HepG2 (cell line): Measurements from ENCODE around the gene GRM4. TPM values are rescaled to one million over a fixed set of nuclear protein-coding genes. Genes with fewer than 3 reads are reported as not detected.

Experiments
- BORCS8-MEF2B ChIP-seq: sonication (generic); formaldehyde crosslinking; IDR thresholded peaks from 2 replicates; pipeline ENCODE4 v1.8.0; 2022; ENCODE audit warnings: mild to moderate bottlenecking, missing genetic modification reagents
- BRD4 ChIP-seq: sonication (generic); formaldehyde crosslinking; IDR thresholded peaks from 2 replicates; pipeline ENCODE4 v1.4.0; 2020; ENCODE audit warnings: missing genetic modification reagents
- ETV6 ChIP-seq: sonication (generic); formaldehyde crosslinking; conservative IDR thresholded peaks from 2 replicates; pipeline ENCODE4 v1.4.0; 2020; ENCODE audit warnings: missing genetic modification reagents
- EZH2 ChIP-seq: conservative IDR thresholded peaks from 2 replicates; pipeline ENCODE4 v1.6.1; 2012; ENCODE audit warnings: mild to moderate bottlenecking, low read depth, low read length, moderate library complexity
- HMGA1 ChIP-seq: sonication (generic); formaldehyde crosslinking; conservative IDR thresholded peaks from 2 replicates; pipeline ENCODE4 v1.4.0; 2020; ENCODE audit warnings: missing genetic modification reagents
- HOXA5 ChIP-seq: sonication (generic); formaldehyde crosslinking; IDR thresholded peaks from 2 replicates; pipeline ENCODE4 v1.4.0; 2020; ENCODE audit warnings: missing genetic modification reagents
- ISL2 ChIP-seq: sonication (generic); formaldehyde crosslinking; IDR thresholded peaks from 2 replicates; pipeline ENCODE4 v1.5.0; 2020; ENCODE audit warnings: missing genetic modification reagents
- ISX ChIP-seq: sonication (generic); formaldehyde crosslinking; conservative IDR thresholded peaks from 2 replicates; pipeline ENCODE4 v1.5.0; 2020; ENCODE audit warnings: missing genetic modification reagents
- MXD1 ChIP-seq: sonication (generic); formaldehyde crosslinking; IDR thresholded peaks from 2 replicates; pipeline ENCODE4 v1.4.0; 2020; ENCODE audit warnings: mild to moderate bottlenecking, missing genetic modification reagents
- PCBP1 ChIP-seq: fragments of 200-400 bp; formaldehyde crosslinking; IDR thresholded peaks from 2 replicates; pipeline ENCODE4 v1.6.1; 2017; ENCODE audit warnings: mild to moderate bottlenecking, low read depth, low read length, borderline replicate concordance
- POLR2AphosphoS5 ChIP-seq: IDR thresholded peaks from 2 replicates; pipeline ENCODE4 v1.6.1; 2012; ENCODE audit warnings: low read depth, low read length
- TGIF2 ChIP-seq: IDR thresholded peaks from 2 replicates; pipeline ENCODE4 v1.6.1; 2016; ENCODE audit warnings: control low read depth, missing compliant biosample characterization
- TMF1 ChIP-seq: sonication (generic); formaldehyde crosslinking; IDR thresholded peaks from 2 replicates; pipeline ENCODE4 v1.8.1; 2022; ENCODE audit warnings: low read depth, missing genetic modification reagents
- ZBTB20 ChIP-seq: sonication (generic); formaldehyde crosslinking; IDR thresholded peaks from 2 replicates; pipeline ENCODE4 v1.8.1; 2023; ENCODE audit warnings: missing genetic modification reagents, low read depth, mild to moderate bottlenecking, borderline replicate concordance
- ZNF138 ChIP-seq: sonication (generic); formaldehyde crosslinking; IDR thresholded peaks from 2 replicates; pipeline ENCODE4 v1.5.0; 2020; ENCODE audit warnings: mild to moderate bottlenecking, low read depth, missing genetic modification reagents
- ZNF274 ChIP-seq: sonication (generic); formaldehyde crosslinking; IDR thresholded peaks from 2 replicates; pipeline ENCODE4 v1.5.1; 2020; ENCODE audit warnings: mild to moderate bottlenecking, missing genetic modification reagents
- ZNF777 ChIP-seq: sonication (generic); formaldehyde crosslinking; IDR thresholded peaks from 2 replicates; pipeline ENCODE4 v1.4.0; 2020; ENCODE audit warnings: missing genetic modification reagents
- polyA plus RNA-seq, 8 experiments: library from polyadenylated mRNA; depleted of rRNA in 3 of 8; stranded (reverse) in 7 of 8; unstranded in 1 of 8; fragments of >200 nt; fragmentation: Illumina TruSeq in 4 of 8; extraction: Trizol in 4 of 8; gene quantifications; 2 replicates each; pipeline versions ENCODE4 v1.2.1 to v1.2.3, GENCODE V29; 2011 to 2016; ENCODE audit warnings: low read depth in 4 of 8, missing spikeins in 1 of 8, mixed read lengths in 1 of 8; ENCODE audit not compliant: insufficient read depth in 1 of 8
- total RNA-seq, 5 experiments: library from RNA; depleted of rRNA; stranded (reverse); fragments of >200 nt; fragmentation: Illumina TruSeq; extraction: Trizol; gene quantifications; 2 replicates each; pipeline ENCODE4 v1.2.3, GENCODE V29; 2016; ENCODE audit warnings: low read depth in 1 of 5
- TF ChIP-seq, protein P1 (sequence below): sonication (generic); formaldehyde crosslinking; IDR thresholded peaks from 2 replicates; pipeline ENCODE4 v1.4.0; 2020; ENCODE audit warnings: mild to moderate bottlenecking, missing genetic modification reagents, borderline replicate concordance
- TF ChIP-seq, protein P2 (sequence below): IDR thresholded peaks from 2 replicates; pipeline ENCODE4 v1.6.1; 2016; ENCODE audit warnings: mild to moderate bottlenecking
- TF ChIP-seq, protein P3 (sequence below): sonication (generic); formaldehyde crosslinking; IDR thresholded peaks from 2 replicates; pipeline ENCODE4 v1.4.0; 2020; ENCODE audit warnings: missing genetic modification reagents, borderline replicate concordance

The GRM4 gene
- total and polyA plus RNA-seq, 2 of the 13 experiments (the other 11 are each of a cell fraction or from before 2014, with no cell fraction given) = not detected

DNA sequence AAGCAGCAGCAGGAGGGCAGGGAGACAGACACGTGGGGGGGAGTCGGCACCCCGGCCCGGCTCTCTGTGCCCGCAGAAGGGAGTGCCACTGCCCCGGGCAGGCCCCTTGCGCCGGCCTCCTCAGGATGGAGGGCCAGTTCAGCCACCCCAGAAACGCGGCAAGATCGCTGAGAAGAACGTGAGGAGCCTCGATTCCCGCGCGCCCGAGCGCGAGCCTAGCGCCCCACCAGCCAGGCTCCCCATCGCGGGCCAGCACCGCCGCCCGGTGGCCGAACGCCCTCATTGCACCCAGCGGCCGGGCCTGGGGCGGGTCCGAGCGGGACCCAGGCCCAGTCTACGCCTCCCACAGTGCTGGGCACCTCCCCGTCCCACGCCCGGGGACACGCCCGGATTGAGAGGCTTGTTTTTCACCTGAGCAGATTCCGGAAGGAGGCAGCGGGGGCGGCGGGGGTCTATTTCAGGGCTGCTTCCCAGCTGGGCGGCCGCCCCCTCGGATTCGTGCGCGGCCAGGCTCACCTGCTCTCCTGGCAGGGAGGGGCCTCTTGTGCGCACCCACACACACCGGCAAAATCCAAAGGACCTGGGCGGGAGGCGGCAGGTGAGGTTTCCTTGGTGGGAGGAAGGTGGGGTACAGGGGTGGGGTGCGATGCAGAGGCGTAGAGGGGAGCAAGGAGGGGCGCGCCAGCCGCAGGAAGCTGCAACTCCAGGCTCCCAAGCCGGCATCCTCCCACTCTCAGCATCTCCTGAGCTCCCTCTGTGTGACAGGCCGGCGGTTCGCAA lies 9.0 kb upstream of the GRM4 start (continued):
- TF ChIP-seq, protein P1, sequence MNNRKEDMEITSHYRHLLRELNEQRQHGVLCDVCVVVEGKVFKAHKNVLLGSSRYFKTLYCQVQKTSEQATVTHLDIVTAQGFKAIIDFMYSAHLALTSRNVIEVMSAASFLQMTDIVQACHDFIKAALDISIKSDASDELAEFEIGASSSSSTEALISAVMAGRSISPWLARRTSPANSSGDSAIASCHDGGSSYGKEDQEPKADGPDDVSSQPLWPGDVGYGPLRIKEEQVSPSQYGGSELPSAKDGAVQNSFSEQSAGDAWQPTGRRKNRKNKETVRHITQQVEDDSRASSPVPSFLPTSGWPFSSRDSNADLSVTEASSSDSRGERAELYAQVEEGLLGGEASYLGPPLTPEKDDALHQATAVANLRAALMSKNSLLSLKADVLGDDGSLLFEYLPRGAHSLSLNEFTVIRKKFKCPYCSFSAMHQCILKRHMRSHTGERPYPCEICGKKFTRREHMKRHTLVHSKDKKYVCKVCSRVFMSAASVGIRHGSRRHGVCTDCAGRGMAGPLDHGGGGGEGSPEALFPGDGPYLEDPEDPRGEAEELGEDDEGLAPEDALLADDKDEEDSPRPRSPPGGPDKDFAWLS (CRISPR knock-in tag) = no peak
- TF ChIP-seq ETV6 (CRISPR knock-in tag) (peak; percentile 65; the same call in 1 of the 2 replicates), ZNF777 (CRISPR knock-in tag) (no peak), MXD1 (CRISPR knock-in tag) (0 out of 2 replicates have a peak, but pooled peaks have one; percentile 39), HMGA1 (CRISPR knock-in tag) (no peak), BORCS8-MEF2B (CRISPR knock-in tag) (peak; percentile 75; the same call in 1 of the 2 replicates), HOXA5 (CRISPR knock-in tag) (0 out of 2 replicates have a peak, but pooled peaks have one; percentile 30), ZBTB20 (CRISPR knock-in tag) (no peak), PCBP1 (no peak), TMF1 (CRISPR knock-in tag) (no peak; the same call in 1 of the 2 replicates), BRD4 (0 out of 2 replicates have a peak, but pooled peaks have one; percentile 71), ZNF138 (CRISPR knock-in tag) (no peak), ISL2 (CRISPR knock-in tag) (0 out of 2 replicates have a peak, but pooled peaks have one; percentile 38), ISX (CRISPR knock-in tag) (no peak), POLR2AphosphoS5 (no peak), ZNF274 (0 out of 2 replicates have a peak, but pooled peaks have one; percentile 23), EZH2 (0 out of 2 replicates have a peak, but pooled peaks have one; percentile 65), TGIF2 (CRISPR knock-in tag) (no peak)
- TF ChIP-seq, protein P2, sequence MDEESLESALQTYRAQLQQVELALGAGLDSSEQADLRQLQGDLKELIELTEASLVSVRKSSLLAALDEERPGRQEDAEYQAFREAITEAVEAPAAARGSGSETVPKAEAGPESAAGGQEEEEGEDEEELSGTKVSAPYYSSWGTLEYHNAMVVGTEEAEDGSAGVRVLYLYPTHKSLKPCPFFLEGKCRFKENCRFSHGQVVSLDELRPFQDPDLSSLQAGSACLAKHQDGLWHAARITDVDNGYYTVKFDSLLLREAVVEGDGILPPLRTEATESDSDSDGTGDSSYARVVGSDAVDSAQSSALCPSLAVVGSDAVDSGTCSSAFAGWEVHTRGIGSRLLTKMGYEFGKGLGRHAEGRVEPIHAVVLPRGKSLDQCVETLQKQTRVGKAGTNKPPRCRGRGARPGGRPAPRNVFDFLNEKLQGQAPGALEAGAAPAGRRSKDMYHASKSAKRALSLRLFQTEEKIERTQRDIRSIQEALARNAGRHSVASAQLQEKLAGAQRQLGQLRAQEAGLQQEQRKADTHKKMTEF (CRISPR knock-in tag) = 0 out of 2 replicates have a peak, but pooled peaks have one; percentile 37
- TF ChIP-seq, protein P3, sequence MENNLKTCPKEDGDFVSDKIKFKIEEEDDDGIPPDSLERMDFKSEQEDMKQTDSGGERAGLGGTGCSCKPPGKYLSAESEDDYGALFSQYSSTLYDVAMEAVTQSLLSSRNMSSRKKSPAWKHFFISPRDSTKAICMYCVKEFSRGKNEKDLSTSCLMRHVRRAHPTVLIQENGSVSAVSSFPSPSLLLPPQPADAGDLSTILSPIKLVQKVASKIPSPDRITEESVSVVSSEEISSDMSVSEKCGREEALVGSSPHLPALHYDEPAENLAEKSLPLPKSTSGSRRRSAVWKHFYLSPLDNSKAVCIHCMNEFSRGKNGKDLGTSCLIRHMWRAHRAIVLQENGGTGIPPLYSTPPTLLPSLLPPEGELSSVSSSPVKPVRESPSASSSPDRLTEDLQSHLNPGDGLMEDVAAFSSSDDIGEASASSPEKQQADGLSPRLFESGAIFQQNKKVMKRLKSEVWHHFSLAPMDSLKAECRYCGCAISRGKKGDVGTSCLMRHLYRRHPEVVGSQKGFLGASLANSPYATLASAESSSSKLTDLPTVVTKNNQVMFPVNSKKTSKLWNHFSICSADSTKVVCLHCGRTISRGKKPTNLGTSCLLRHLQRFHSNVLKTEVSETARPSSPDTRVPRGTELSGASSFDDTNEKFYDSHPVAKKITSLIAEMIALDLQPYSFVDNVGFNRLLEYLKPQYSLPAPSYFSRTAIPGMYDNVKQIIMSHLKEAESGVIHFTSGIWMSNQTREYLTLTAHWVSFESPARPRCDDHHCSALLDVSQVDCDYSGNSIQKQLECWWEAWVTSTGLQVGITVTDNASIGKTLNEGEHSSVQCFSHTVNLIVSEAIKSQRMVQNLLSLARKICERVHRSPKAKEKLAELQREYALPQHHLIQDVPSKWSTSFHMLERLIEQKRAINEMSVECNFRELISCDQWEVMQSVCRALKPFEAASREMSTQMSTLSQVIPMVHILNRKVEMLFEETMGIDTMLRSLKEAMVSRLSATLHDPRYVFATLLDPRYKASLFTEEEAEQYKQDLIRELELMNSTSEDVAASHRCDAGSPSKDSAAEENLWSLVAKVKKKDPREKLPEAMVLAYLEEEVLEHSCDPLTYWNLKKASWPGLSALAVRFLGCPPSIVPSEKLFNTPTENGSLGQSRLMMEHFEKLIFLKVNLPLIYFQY (CRISPR knock-in tag) = 0 out of 2 replicates have a peak, but pooled peaks have one; percentile 62
